ENCODE data around the gene TMEM106C.

DNA sequence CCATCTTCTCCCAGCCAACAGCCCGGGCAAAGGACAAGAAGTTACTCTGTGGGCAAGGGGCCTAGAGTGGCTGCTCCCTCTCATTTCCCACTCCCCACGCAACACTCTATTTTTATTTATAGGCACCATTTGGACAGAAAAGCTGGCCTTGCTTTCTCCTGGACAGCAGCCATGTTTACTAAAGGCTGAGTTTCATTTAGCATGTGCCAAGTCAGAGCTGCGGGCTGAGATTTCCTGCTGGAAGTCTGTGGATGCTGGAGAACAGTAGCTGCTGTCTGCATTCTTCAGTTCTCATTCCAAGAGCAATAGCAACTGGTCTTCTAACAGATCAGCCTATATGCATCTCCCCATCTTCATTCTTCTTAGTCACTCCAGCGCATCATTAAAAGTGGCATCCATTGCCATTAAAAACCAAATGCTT is 32.6 kb downstream of the TMEM106C start:
- TF ChIP-seq POLR2AphosphoS5 (IDR thresholded peaks at IDR 0.05; ENCODE audit: low read depth, low read length) (no peak), FOXP2 (optimal IDR thresholded peaks at IDR 0.05; ENCODE audit: borderline replicate concordance, extremely low read depth, extremely low read length, insufficient read depth) (no peak), SIN3A (IDR thresholded peaks at IDR 0.05; ENCODE audit: borderline replicate concordance, insufficient read depth, low read length) (no peak), TAF1 (IDR thresholded peaks at IDR 0.05; ENCODE audit: borderline replicate concordance, insufficient read depth, low read length) (no peak)
- TF ChIP-seq, protein P1, sequence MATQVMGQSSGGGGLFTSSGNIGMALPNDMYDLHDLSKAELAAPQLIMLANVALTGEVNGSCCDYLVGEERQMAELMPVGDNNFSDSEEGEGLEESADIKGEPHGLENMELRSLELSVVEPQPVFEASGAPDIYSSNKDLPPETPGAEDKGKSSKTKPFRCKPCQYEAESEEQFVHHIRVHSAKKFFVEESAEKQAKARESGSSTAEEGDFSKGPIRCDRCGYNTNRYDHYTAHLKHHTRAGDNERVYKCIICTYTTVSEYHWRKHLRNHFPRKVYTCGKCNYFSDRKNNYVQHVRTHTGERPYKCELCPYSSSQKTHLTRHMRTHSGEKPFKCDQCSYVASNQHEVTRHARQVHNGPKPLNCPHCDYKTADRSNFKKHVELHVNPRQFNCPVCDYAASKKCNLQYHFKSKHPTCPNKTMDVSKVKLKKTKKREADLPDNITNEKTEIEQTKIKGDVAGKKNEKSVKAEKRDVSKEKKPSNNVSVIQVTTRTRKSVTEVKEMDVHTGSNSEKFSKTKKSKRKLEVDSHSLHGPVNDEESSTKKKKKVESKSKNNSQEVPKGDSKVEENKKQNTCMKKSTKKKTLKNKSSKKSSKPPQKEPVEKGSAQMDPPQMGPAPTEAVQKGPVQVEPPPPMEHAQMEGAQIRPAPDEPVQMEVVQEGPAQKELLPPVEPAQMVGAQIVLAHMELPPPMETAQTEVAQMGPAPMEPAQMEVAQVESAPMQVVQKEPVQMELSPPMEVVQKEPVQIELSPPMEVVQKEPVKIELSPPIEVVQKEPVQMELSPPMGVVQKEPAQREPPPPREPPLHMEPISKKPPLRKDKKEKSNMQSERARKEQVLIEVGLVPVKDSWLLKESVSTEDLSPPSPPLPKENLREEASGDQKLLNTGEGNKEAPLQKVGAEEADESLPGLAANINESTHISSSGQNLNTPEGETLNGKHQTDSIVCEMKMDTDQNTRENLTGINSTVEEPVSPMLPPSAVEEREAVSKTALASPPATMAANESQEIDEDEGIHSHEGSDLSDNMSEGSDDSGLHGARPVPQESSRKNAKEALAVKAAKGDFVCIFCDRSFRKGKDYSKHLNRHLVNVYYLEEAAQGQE (IDR thresholded peaks at IDR 0.05; ENCODE audit: insufficient read depth in 1 of 2, low read depth in 2 of 2, low read length in 2 of 2): peak in 1 of 2 experiments; percentile 71; a peak in 1 of 4 replicates

Data from PFSK-1 (cell line).